IMR-90 (cell line): ENCODE data around the gene FLT1. TPM values are rescaled to one million over a fixed set of nuclear protein-coding genes. Genes with fewer than 3 reads are reported as not detected.

Experiments
- ATAC-seq: fragments of 200-7000 bp; cut with Tn5 transposase; 2 replicates; pipeline ENCODE4 v1.9.1; 2020; ENCODE audit warnings: low read depth, mild to moderate bottlenecking, moderate library complexity
- BruUV-seq: library from RNA; stranded (reverse); fragments of 400-500 nt; replicated peaks from 2 replicates; lab custom pipeline; 2021; lab: Mats Ljungman, UMichigan
- CTCF ChIA-PET: fragments of 300-600 bp; formaldehyde crosslinking; extraction: SDS; loops from one replicate; lab custom pipeline; 2021; ENCODE audit warnings: antibody characterized with exemption; lab: Yijun Ruan, JAX
- POLR2A ChIA-PET: fragments of 300-600 bp; sonication (Branson Sonifier 250); formaldehyde crosslinking; loops from one replicate; lab custom pipeline; 2022; ENCODE audit warnings: antibody characterized with exemption; ENCODE audit not compliant: unreplicated experiment; lab: Charles Lee
- DNase-seq: peaks from one replicate; pipeline ENCODE4 v3.0.0; 2013
- H2AFZ ChIP-seq: replicated peaks from 2 replicates; pipeline ENCODE3; 2013; ENCODE audit warnings: low read length, mild to moderate bottlenecking; ENCODE audit not compliant: poor library complexity
- H2AK5ac ChIP-seq: 2 replicates; pipeline ENCODE4 v1.6.1; 2013; ENCODE audit warnings: low read depth, low read length, inconsistent platforms
- H2AK9ac ChIP-seq: replicated peaks from 2 replicates; pipeline ENCODE3; 2013; ENCODE audit warnings: mild to moderate bottlenecking, low read depth, low read length, moderate library complexity; ENCODE audit not compliant: poor library complexity
- H2BK120ac ChIP-seq: 2 replicates; pipeline ENCODE4 v1.6.1; 2013; ENCODE audit warnings: low read depth, low read length, inconsistent platforms
- H2BK15ac ChIP-seq: 3 replicates; pipeline ENCODE4 v1.6.1; 2013; ENCODE audit warnings: low read depth, low read length, inconsistent platforms
- H2BK20ac ChIP-seq: 2 replicates; pipeline ENCODE4 v1.6.1; 2013; ENCODE audit warnings: low read depth, mild to moderate bottlenecking, inconsistent platforms, low read length, moderate library complexity
- H2BK5ac ChIP-seq: 2 replicates; pipeline ENCODE4 v1.6.1; 2013; ENCODE audit warnings: mild to moderate bottlenecking, low read depth, low read length, inconsistent platforms; ENCODE audit not compliant: poor library complexity, severe bottlenecking
- H3K14ac ChIP-seq: replicated peaks from 2 replicates; pipeline ENCODE4 v1.6.1; 2013; ENCODE audit warnings: low read depth, low read length, inconsistent platforms
- H3K18ac ChIP-seq: 2 replicates; pipeline ENCODE4 v1.6.1; 2013; ENCODE audit warnings: low read depth, low read length, control low read depth
- H3K23ac ChIP-seq: 2 replicates; pipeline ENCODE4 v1.6.1; 2013; ENCODE audit warnings: low read depth, low read length, inconsistent platforms
- H3K27ac ChIP-seq: 2 replicates; pipeline ENCODE4 v1.5.1; 2013; ENCODE audit warnings: mild to moderate bottlenecking, control low read depth, low read length; ENCODE audit not compliant: insufficient read depth
- H3K27me3 ChIP-seq: 2 replicates; pipeline ENCODE4 v1.6.1; 2013; ENCODE audit warnings: low read length; ENCODE audit not compliant: control insufficient read depth, insufficient read depth
- H3K36me3 ChIP-seq: 2 replicates; pipeline ENCODE4 v1.6.1; 2013; ENCODE audit warnings: low read length, mixed read lengths; ENCODE audit not compliant: control insufficient read depth, insufficient read depth
- H3K4ac ChIP-seq: 2 replicates; pipeline ENCODE4 v1.6.1; 2013; ENCODE audit warnings: low read depth, low read length, inconsistent platforms
- H3K4me1 ChIP-seq: 2 replicates; pipeline ENCODE4 v1.6.1; 2013; ENCODE audit warnings: low read length, mixed read lengths; ENCODE audit not compliant: control insufficient read depth, insufficient read depth
- H3K4me2 ChIP-seq: 2 replicates; pipeline ENCODE4 v1.6.1; 2013; ENCODE audit warnings: low read depth, mild to moderate bottlenecking, control low read depth, low read length, moderate library complexity
- H3K4me3 ChIP-seq: 2 replicates; pipeline ENCODE4 v1.5.1; 2013; ENCODE audit warnings: low read depth, mild to moderate bottlenecking, control low read depth, low read length, moderate library complexity; ENCODE audit not compliant: insufficient read depth
- H3K56ac ChIP-seq: 2 replicates; pipeline ENCODE4 v1.6.1; 2013; ENCODE audit warnings: low read length, inconsistent platforms; ENCODE audit not compliant: insufficient read depth; ENCODE audit errors: extremely low read depth
- H3K79me1 ChIP-seq, 2 experiments: 2 replicates each; pipeline ENCODE4 v1.6.1; 2013; ENCODE audit warnings: low read length in 2 of 2, inconsistent platforms in 1 of 2, low read depth in 1 of 2
- H3K9ac ChIP-seq: 2 replicates; pipeline ENCODE4 v1.6.1; 2013; ENCODE audit warnings: low read depth, low read length, control low read depth
- H3K9me1 ChIP-seq: 2 replicates; pipeline ENCODE4 v1.6.1; 2013; ENCODE audit warnings: low read length, inconsistent platforms; ENCODE audit not compliant: insufficient read depth
- H3K9me3 ChIP-seq: 2 replicates; pipeline ENCODE4 v1.6.1; 2013; ENCODE audit warnings: low read length; ENCODE audit not compliant: control insufficient read depth, insufficient read depth
- H4K20me1 ChIP-seq: 2 replicates; pipeline ENCODE4 v1.6.1; 2013; ENCODE audit warnings: low read length, inconsistent platforms; ENCODE audit not compliant: insufficient read depth
- H4K5ac ChIP-seq: 2 replicates; pipeline ENCODE4 v1.6.1; 2013; ENCODE audit warnings: mild to moderate bottlenecking, low read depth, low read length, control low read depth
- H4K8ac ChIP-seq, 2 experiments: 2 replicates each; pipeline ENCODE4 v1.6.1; 2013; ENCODE audit warnings: low read depth in 2 of 2, low read length in 2 of 2, control low read depth in 1 of 2, inconsistent platforms in 1 of 2
- H4K91ac ChIP-seq: 2 replicates; pipeline ENCODE4 v1.6.1; 2013; ENCODE audit warnings: low read depth, low read length, inconsistent platforms; ENCODE audit not compliant: insufficient read depth
- BHLHE40 ChIP-seq: fragments of 150-350 bp; IDR thresholded peaks from 2 replicates; pipeline ENCODE4 v1.6.1; 2016; ENCODE audit warnings: mild to moderate bottlenecking, low read depth, low read length
- CEBPB ChIP-seq: IDR thresholded peaks from 2 replicates; pipeline ENCODE4 v1.6.1; 2012; ENCODE audit warnings: low read depth, low read length, improper control_type of control experiment
- CHD1 ChIP-seq: IDR thresholded peaks from 2 replicates; pipeline ENCODE4 v1.6.1; 2012; ENCODE audit warnings: low read depth, low read length, improper control_type of control experiment
- FOS ChIP-seq: fragments of 150-350 bp; IDR thresholded peaks from 2 replicates; pipeline ENCODE4 v1.6.1; 2016; ENCODE audit warnings: low read depth, low read length
- MAFK ChIP-seq: IDR thresholded peaks from 2 replicates; pipeline ENCODE4 v1.6.1; 2012; ENCODE audit warnings: low read depth, low read length, improper control_type of control experiment
- MAZ ChIP-seq: IDR thresholded peaks from 2 replicates; pipeline ENCODE4 v1.6.1; 2012; ENCODE audit warnings: low read depth, mild to moderate bottlenecking, low read length, improper control_type of control experiment, moderate library complexity, borderline replicate concordance
- MXI1 ChIP-seq: IDR thresholded peaks from 2 replicates; pipeline ENCODE4 v1.6.1; 2012; ENCODE audit warnings: low read depth, mild to moderate bottlenecking, low read length, moderate library complexity, borderline replicate concordance
- NFE2L2 ChIP-seq: fragments of 150-350 bp; IDR thresholded peaks from 2 replicates; pipeline ENCODE4 v1.6.1; 2016; ENCODE audit warnings: low read depth, mild to moderate bottlenecking, low read length
- POLR2A ChIP-seq: IDR thresholded peaks from 2 replicates; pipeline ENCODE4 v1.6.1; 2012; ENCODE audit warnings: mild to moderate bottlenecking, low read depth, low read length
- RAD21 ChIP-seq: IDR thresholded peaks from 2 replicates; pipeline ENCODE4 v1.6.1; 2012; ENCODE audit warnings: low read length, improper control_type of control experiment
- RCOR1 ChIP-seq: IDR thresholded peaks from 2 replicates; pipeline ENCODE4 v1.6.1; 2012; ENCODE audit warnings: mild to moderate bottlenecking, low read length, improper control_type of control experiment; ENCODE audit not compliant: insufficient replicate concordance
- SMC3 ChIP-seq: fragments of 150-350 bp; IDR thresholded peaks from 2 replicates; pipeline ENCODE4 v1.6.1; 2016; ENCODE audit warnings: low read depth, mild to moderate bottlenecking, antibody characterized with exemption, low read length, moderate library complexity
- WGBS, 2 experiments: methylation state at CpG; one replicate each; pipeline versions ENCODE4 v1.1.5 to v1.1.7; 2013; ENCODE audit warnings: missing lambda C conversion rate in 2 of 2; ENCODE audit not compliant: insufficient read length in 1 of 2; ENCODE audit errors: extremely low coverage in 2 of 2; 5-methylcytosine and 5-hydroxymethylcytosine counted together
- dilution Hi-C: fragments of 300-500 bp; cut with HindIII; formaldehyde crosslinking; loops from one replicate; pipeline ENCODE4 v1.14.3; 2018; ENCODE audit warnings: low sequenced_read_pairs; ENCODE audit not compliant: unreplicated experiment
- in situ Hi-C: fragments of 300-500 bp; cut with MboI; formaldehyde crosslinking; loops from 3 replicates; pipeline ENCODE4 v1.14.3; 2019; ENCODE audit warnings: low sequenced_read_pairs, inconsistent platforms, mixed read lengths
- intact Hi-C: fragments of 100-400 bp; cut with micrococcal nuclease; formaldehyde crosslinking; loops from 2 replicates; pipeline ENCODE4 v1.10.0; 2022
- polyA plus RNA-seq, 3 experiments: library from polyadenylated mRNA; depleted of rRNA; stranded (reverse); fragments of >200 nt; gene quantifications; 2 replicates each; pipeline ENCODE4 v1.2.3, GENCODE V29; 2012; ENCODE audit warnings: low replicate concordance in 1 of 3
- total RNA-seq: library from RNA; depleted of rRNA; stranded (reverse); fragments of >200 nt; gene quantifications from 2 replicates; pipeline ENCODE4 v1.2.3, GENCODE V29; 2012
- TF ChIP-seq, protein P1 (sequence below): conservative IDR thresholded peaks from 2 replicates; pipeline ENCODE4 v1.5.1; 2012; ENCODE audit warnings: mild to moderate bottlenecking, low read depth, low read length, improper control_type of control experiment
- TF ChIP-seq, protein P2 (sequence below): fragments of 150-350 bp; IDR thresholded peaks from 2 replicates; pipeline ENCODE4 v1.6.1; 2016; ENCODE audit warnings: low read depth, mild to moderate bottlenecking, low read length, moderate library complexity, borderline replicate concordance
- TF ChIP-seq, protein P3 (sequence below): fragments of 150-350 bp; IDR thresholded peaks from 2 replicates; pipeline ENCODE4 v1.6.1; 2017; ENCODE audit warnings: mild to moderate bottlenecking, antibody characterized with exemption, low read length, low read depth

FLT1 gene
- total and polyA plus RNA-seq, 2 of the 4 experiments (the other 2 are of a cell fraction), result 4.5 to 10.4 TPM

DNA sequence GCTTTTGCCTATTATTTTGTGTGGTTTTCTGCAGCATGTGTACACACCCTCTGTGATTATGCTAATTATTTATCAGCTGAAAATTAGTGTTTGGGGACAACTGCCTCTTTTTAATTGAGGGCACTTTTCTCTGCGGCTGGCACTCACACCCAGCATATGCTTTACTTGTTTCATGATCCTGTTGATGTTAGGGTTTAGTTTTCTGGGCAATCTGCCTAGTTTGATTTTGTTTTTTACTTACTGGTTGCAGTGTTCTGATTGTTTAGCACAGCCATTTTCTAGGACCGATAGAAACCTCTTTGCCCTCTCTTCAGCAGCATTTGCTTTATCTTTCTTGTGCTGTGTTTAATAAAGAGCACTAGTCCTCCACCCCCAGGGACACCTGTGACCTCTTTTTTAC is 195.0 kb downstream of the FLT1 start:
- Histone ChIP-seq H4K91ac (no peak overlapping the region), H3K56ac (no peak overlapping the region), H2AFZ (no peak overlapping the region), H2BK15ac (no peak overlapping the region), H4K20me1 (no peaks in the 10 kb centered on the region), H3K9me1 (no peaks in the 10 kb centered on the region), H2BK120ac (no peak overlapping the region), H3K4ac (no peak overlapping the region), H3K4me1 (no peaks in the 10 kb centered on the region), H2AK5ac (no peak overlapping the region), H3K4me2 (no peak overlapping the region), H3K4me3 (no peak overlapping the region), H3K36me3 (0 out of 2 replicates have a peak, but pooled peaks cover 1% of the 10 kb centered on the region), H2BK5ac (no peak overlapping the region), H3K18ac (no peak overlapping the region), H2BK20ac (no peak overlapping the region), H3K9me3 (no peaks in the 10 kb centered on the region), H2AK9ac (no peak overlapping the region), H3K9ac (no peak overlapping the region), H3K14ac (no peak overlapping the region), H3K79me1 (no peaks in the 10 kb centered on the region), H3K27me3 (no peaks in the 10 kb centered on the region), H4K8ac (no peak overlapping the region), H3K23ac (no peak overlapping the region), H4K5ac (no peak overlapping the region), H3K27ac (no peak overlapping the region)
- DNase-seq (no peak), ATAC-seq (no peak)
- in situ Hi-C loops, result no loop called here
- no TSS peak for BruUV-seq
- intact Hi-C loops, result no loop called here
- dilution Hi-C loops, result no loop called here
- ChIA-PET CTCF (no interaction called here), POLR2A (interaction anchor here (0.6 kb wide), 1 partner anchor 346 kb away, joined by 3 read pairs; no protein-coding TSS in a partner anchor)
- TF ChIP-seq, protein P1, sequence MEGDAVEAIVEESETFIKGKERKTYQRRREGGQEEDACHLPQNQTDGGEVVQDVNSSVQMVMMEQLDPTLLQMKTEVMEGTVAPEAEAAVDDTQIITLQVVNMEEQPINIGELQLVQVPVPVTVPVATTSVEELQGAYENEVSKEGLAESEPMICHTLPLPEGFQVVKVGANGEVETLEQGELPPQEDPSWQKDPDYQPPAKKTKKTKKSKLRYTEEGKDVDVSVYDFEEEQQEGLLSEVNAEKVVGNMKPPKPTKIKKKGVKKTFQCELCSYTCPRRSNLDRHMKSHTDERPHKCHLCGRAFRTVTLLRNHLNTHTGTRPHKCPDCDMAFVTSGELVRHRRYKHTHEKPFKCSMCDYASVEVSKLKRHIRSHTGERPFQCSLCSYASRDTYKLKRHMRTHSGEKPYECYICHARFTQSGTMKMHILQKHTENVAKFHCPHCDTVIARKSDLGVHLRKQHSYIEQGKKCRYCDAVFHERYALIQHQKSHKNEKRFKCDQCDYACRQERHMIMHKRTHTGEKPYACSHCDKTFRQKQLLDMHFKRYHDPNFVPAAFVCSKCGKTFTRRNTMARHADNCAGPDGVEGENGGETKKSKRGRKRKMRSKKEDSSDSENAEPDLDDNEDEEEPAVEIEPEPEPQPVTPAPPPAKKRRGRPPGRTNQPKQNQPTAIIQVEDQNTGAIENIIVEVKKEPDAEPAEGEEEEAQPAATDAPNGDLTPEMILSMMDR, result no peak
- TF ChIP-seq FOS, result no peak
- no peak for TF ChIP-seq MAFK
- TF ChIP-seq RAD21, result no peak
- TF ChIP-seq, protein P2, sequence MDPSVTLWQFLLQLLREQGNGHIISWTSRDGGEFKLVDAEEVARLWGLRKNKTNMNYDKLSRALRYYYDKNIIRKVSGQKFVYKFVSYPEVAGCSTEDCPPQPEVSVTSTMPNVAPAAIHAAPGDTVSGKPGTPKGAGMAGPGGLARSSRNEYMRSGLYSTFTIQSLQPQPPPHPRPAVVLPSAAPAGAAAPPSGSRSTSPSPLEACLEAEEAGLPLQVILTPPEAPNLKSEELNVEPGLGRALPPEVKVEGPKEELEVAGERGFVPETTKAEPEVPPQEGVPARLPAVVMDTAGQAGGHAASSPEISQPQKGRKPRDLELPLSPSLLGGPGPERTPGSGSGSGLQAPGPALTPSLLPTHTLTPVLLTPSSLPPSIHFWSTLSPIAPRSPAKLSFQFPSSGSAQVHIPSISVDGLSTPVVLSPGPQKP, result no peak
- no peak for TF ChIP-seq NFE2L2
- no peak for TF ChIP-seq MAZ
- no peak for TF ChIP-seq SMC3
- no peak for TF ChIP-seq CHD1
- no peak for TF ChIP-seq CEBPB
- TF ChIP-seq RCOR1, result no peak
- TF ChIP-seq POLR2A, result no peak
- TF ChIP-seq, protein P3, sequence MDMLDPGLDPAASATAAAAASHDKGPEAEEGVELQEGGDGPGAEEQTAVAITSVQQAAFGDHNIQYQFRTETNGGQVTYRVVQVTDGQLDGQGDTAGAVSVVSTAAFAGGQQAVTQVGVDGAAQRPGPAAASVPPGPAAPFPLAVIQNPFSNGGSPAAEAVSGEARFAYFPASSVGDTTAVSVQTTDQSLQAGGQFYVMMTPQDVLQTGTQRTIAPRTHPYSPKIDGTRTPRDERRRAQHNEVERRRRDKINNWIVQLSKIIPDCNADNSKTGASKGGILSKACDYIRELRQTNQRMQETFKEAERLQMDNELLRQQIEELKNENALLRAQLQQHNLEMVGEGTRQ, result no peak
- TF ChIP-seq MXI1, result no peak
- TF ChIP-seq BHLHE40, result no peak
- WGBS, 2 experiments, result no CpG with 5 or more reads among the region's 2 CpGs
